Pancreas (tissue), 10 donors: ENCODE results near the gene CPT1B. TPM values are rescaled to one million over a fixed set of nuclear protein-coding genes. Genes with fewer than 3 reads are reported as not detected.

ENCODE experiments used
- ATAC-seq, 4 donors: fragments of 200-7000 bp; cut with Tn5 transposase; one replicate each; pipeline versions ENCODE4 v1.8.0 to v1.9.1; 2020; ENCODE audit warnings: mild to moderate bottlenecking in 4 of 4, moderate library complexity in 4 of 4
- DNase-seq, 6 donors: peaks; one replicate each; pipeline ENCODE4 v3.0.0-alpha.2; 2020
- FAIRE-seq: peaks from 2 replicates; lab custom pipeline; 2012; peaks lifted over from hg19 to GRCh38; lab: Jason Lieb, UNC
- H3K27ac ChIP-seq, 4 donors: fragments of 200-600 bp; sonication (generic); 1 replicate in 3 of 4; 2 replicates in 1 of 4; pipeline versions ENCODE4 v1.5.0 to v1.8.0; 2020
- H3K27me3 ChIP-seq, 4 donors: fragments of 200-600 bp; one replicate each; pipeline ENCODE4 v1.8.0; 2021
- H3K36me3 ChIP-seq, 3 donors: fragments of 200-600 bp; sonication (generic) in 1 of 3; one replicate each; pipeline versions ENCODE4 v1.5.0 to v1.8.0; 2020 to 2021
- H3K4me1 ChIP-seq, 3 donors: fragments of 200-600 bp; one replicate each; pipeline ENCODE4 v1.8.0; 2021
- H3K4me3 ChIP-seq, 4 donors: fragments of 200-600 bp; sonication (generic) in 2 of 4; one replicate each; pipeline versions ENCODE4 v1.5.0 to v1.8.0; 2020 to 2021
- H3K9me3 ChIP-seq, 4 donors: fragments of 200-600 bp; one replicate each; pipeline ENCODE4 v1.8.0; 2021
- CTCF ChIP-seq, 4 donors: fragments of 200-600 bp; sonication (generic) in 3 of 4; IDR thresholded peaks; one replicate each; pipeline versions ENCODE4 v1.5.0 to v1.8.0; 2021; ENCODE audit warnings: antibody characterized with exemption in 4 of 4
- WGBS, 2 donors: extraction: QIAGEN DNeasy Blood & Tissue Kit; methylation state at CpG; one replicate each; pipeline ENCODE4 v1.1.7; 2013; 5-methylcytosine and 5-hydroxymethylcytosine counted together
- intact Hi-C, 3 donors: fragments of 100-400 bp; cut with DNase I; formaldehyde crosslinking; loops; one replicate each; pipeline versions ENCODE4 v1.11.1 to v1.14.2; 2022
- polyA plus RNA-seq, 2 donors: library from polyadenylated mRNA; stranded (reverse); fragments of 200-250 nt; gene quantifications; one replicate each; pipeline ENCODE4 v1.2.3, GENCODE V29; 2013
- total RNA-seq, 6 donors: library from RNA; stranded (reverse); fragmentation: NEBNext Ultra II Directional in 4 of 6; extraction: Animal tissue kit (Norgen Biotek cat#: 25700) in 4 of 6; gene quantifications; one replicate each; pipeline versions ENCODE4 v1.2.1 to v1.2.4, GENCODE V29; 2021 to 2023
- donor health status: healthy with polysubstance abuse.
- donor health status: DM: no; HTN: no; CAD: no; lungs with moderate emphysema.
- donor health status: DM: no; HTN: no; CAD: no.
- donor health status: control.
- donor health status: control.
- donor health status: Bipolar disorder and iron deficiency.
- donor health status: DM: yes; HTN: yes; CAD: no.
- donor health status: DM: no; HTN: no; CAD: no.
- donor health status: DM: no; HTN: no; CAD: no.
- donor health status: DM: yes; HTN: yes; CAD: no.

CPT1B gene
- total RNA-seq, result 10 to 100 TPM in 3 of 6 donors, 1 to 10 TPM in 3; 7.2 to 26.8 (median 10.1) TPM
- polyA plus RNA-seq, result 10 to 100 TPM; 59.7 to 87.0 TPM

- Histone ChIP-seq H3K9me3 (no peaks in the 10 kb centered on the region), H3K27me3 (no peaks in the 10 kb centered on the region), H3K27ac (no peak within 1 kb of the TSS), H3K4me3 (no peak within 1 kb of the TSS), H3K36me3 (no peaks in the 10 kb centered on the region), H3K4me1 (peaks cover 0 to 4% (median 0%) of the 10 kb centered on the region in 3 donors)
- WGBS, 2 donors, result 44 to 46% methylated on average over 54 to 63 of the region's 63 CpGs
- no peak for TF ChIP-seq CTCF (IDR thresholded peaks at IDR 0.05)
- ATAC-seq (no peak), FAIRE-seq (no peak), DNase-seq (peak in 1 of 6 donors; percentile 72)
- intact Hi-C loops, result no loop called here
Observed at GRCh38 chr22:50577987-50578775, at the start of gene CPT1B. Gene CPT1B, minus strand, starts transcription at chr22:50578427. Its CDS starts 512 bp downstream, at chr22:50577915.

- Histone ChIP-seq H3K36me3 (no peaks in the 10 kb centered on the region), H3K27ac (peak overlapping the region; percentile 22 to 58 (median 42)), H3K4me3 (peak overlapping the region; percentile 72 to 89 (median 84)), H3K27me3 (no peaks in the 10 kb centered on the region), H3K9me3 (no peaks in the 10 kb centered on the region), H3K4me1 (peaks cover 4 to 16% (median 14%) of the 10 kb centered on the region in 3 donors)
- TF ChIP-seq CTCF (IDR thresholded peaks at IDR 0.05), result no peak
- 59 to 70% methylated on average over 40 to 42 of the region's 42 CpGs for WGBS, 2 donors
- DNase-seq, result peak in 3 of 6 donors; percentile 40 to 85 (median 64)
- FAIRE-seq, result no peak
- intact Hi-C loops, result no loop called here
- ATAC-seq, result no peak
Observed at GRCh38 chr22:50626850-50627641, 48.8 kb upstream of the CPT1B start.

- DNase-seq (peak in 2 of 6 donors; percentile 46 to 72), ATAC-seq (no peak), FAIRE-seq (no peak)
- Histone ChIP-seq H3K36me3 (no peaks in the 10 kb centered on the region), H3K9me3 (no peaks in the 10 kb centered on the region), H3K27me3 (no peaks in the 10 kb centered on the region), H3K4me1 (peaks cover 8 to 22% (median 18%) of the 10 kb centered on the region in 3 donors), H3K4me3 (no peak overlapping the region), H3K27ac (no peak overlapping the region)
- 85 to 95% methylated on average over 10 to 12 of the region's 12 CpGs for WGBS, 2 donors
- no peak for TF ChIP-seq CTCF (IDR thresholded peaks at IDR 0.05)
- intact Hi-C loops, result no loop called here
Observed at GRCh38 chr22:50626314-50626849, 48.2 kb upstream of the CPT1B start.

- 91 to 93% methylated on average over 26 to 27 of the region's 27 CpGs for WGBS, 2 donors
- intact Hi-C loops, result no loop called here
Observed at GRCh38 chr22:50625568-50626313, 47.5 kb upstream of the CPT1B start.

More at GRCh38 chr22:50625568-50626313, 47.5 kb upstream of the CPT1B start:
- no peak for ATAC-seq
- Histone ChIP-seq H3K9me3 (no peaks in the 10 kb centered on the region), H3K4me1 (peaks cover 14 to 25% (median 24%) of the 10 kb centered on the region in 3 donors), H3K27me3 (no peaks in the 10 kb centered on the region), H3K36me3 (no peaks in the 10 kb centered on the region), H3K4me3 (no peak overlapping the region), H3K27ac (no peak overlapping the region)
- peak in 2 of 6 donors; percentile 29 to 81 for DNase-seq
- no peak for TF ChIP-seq CTCF (IDR thresholded peaks at IDR 0.05)
- FAIRE-seq, result no peak
